ENCODE results near the gene SOX5.

DNA sequence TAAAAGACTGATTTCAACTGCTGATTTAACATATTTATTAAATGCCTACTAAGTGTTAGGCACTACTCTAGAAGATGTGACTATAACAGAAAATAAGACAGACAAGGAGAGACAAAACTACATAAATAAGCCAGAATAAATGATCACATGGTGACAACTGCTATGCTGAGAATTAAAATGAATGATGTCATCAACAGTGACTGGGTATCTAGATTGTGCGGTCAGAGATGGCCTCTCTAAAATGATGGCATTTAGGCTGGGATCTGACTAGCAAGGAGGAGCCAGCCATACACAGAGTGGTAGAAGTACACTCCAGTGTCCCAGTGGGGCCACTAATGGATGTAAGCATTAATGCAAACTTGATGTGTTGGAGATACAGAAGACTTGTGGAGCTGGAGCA, 37.6 kb upstream of the SOX5 start:
- no peak for TF ChIP-seq RNF2 (IDR thresholded peaks at IDR 0.05; ENCODE audit: borderline replicate concordance, low read depth, low read length, missing control alignments, poor library complexity, severe bottlenecking)
- no peak for TF ChIP-seq RAD21 (IDR thresholded peaks at IDR 0.05 in 1 of 2, conservative IDR thresholded peaks at IDR 0.05 in 1 of 2; ENCODE audit: low read depth in 2 of 2, low read length in 2 of 2)
- TF ChIP-seq CTCF (IDR thresholded peaks at IDR 0.05; ENCODE audit: control extremely low read depth in 1 of 3, insufficient read depth in 1 of 3, low read depth in 1 of 3, low read length in 3 of 3) = no peak
